Stimulated activated CD8-positive, alpha-beta memory T cell treated with anti-CD3 and anti-CD28 coated beads, Interleukin-4, amount 100 ng/mL, for 1 hour (primary cell): Measurements from ENCODE around the gene RTN4RL1.

ENCODE experiments used
- DNase-seq, 2 donors: peaks; one replicate each; pipeline ENCODE4 v3.0.0-alpha.2; 2020; ENCODE audit warnings: low read depth in 2 of 2, low spot score in 1 of 2

RTN4RL1 gene

DNA sequence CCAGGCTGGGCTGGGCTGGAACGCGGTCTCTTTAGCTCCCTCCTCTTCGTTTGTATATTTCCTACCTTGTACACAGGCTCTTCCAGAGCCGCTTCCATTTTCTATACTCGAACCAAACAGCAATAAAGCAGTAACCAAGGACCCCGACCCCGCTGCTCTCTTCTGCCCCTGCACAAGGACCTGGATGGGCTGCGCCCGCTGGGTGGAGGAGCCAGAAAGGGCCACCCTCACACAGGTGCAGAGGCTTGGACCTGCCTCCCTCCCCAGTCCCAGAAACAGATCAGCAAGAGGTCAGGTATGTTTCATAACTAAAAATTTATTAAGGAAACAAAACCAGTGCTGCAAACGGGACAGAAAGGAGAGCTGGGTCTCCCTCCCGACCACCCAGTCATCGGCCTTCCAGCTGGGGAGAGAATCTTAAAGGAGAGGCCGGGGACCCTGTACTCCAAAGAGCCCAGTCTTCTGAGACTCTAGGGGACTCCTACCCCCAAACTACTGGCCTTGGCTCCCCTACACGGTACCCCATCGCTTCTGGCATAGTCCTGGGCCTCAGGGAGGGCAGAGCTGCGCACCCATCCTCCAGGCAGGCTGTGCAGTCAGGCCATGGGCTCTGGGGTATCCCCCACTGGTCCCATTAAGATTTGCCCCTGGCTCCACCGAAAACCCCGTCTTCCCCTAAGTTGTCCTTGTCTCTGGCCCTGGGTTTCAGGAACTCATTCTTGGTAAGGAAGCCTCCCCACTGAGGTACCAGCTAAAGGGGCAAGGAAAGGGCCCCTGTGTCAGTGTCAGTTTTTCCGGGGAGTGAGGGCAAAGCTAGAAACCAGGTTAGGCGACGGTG is 34.6 kb upstream of the RTN4RL1 start:
- DNase-seq = no peak

GRCh38 chr17:2058586-2059546 is 33.7 kb upstream of the RTN4RL1 start:
- DNase-seq = peak in 1 of 2 donors; percentile 17

DNA sequence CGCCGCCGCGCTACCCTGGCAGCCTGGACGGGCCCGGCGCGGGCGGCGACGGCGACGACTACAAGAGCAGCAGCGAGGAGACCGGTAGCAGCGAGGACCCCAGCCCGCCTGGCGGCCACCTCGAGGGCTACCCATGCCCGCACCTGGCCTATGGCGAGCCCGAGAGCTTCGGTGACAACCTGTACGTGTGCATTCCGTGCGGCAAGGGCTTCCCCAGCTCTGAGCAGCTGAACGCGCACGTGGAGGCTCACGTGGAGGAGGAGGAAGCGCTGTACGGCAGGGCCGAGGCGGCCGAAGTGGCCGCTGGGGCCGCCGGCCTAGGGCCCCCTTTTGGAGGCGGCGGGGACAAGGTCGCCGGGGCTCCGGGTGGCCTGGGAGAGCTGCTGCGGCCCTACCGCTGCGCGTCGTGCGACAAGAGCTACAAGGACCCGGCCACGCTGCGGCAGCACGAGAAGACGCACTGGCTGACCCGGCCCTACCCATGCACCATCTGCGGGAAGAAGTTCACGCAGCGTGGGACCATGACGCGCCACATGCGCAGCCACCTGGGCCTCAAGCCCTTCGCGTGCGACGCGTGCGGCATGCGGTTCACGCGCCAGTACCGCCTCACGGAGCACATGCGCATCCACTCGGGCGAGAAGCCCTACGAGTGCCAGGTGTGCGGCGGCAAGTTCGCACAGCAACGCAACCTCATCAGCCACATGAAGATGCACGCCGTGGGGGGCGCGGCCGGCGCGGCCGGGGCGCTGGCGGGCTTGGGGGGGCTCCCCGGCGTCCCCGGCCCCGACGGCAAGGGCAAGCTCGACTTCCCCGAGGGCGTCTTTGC is 32.8 kb upstream of the RTN4RL1 start:
- no peak for DNase-seq

- no peak for DNase-seq
Measured at GRCh38 chr17:2057175-2057759, 32.1 kb upstream of the RTN4RL1 start.

DNA sequence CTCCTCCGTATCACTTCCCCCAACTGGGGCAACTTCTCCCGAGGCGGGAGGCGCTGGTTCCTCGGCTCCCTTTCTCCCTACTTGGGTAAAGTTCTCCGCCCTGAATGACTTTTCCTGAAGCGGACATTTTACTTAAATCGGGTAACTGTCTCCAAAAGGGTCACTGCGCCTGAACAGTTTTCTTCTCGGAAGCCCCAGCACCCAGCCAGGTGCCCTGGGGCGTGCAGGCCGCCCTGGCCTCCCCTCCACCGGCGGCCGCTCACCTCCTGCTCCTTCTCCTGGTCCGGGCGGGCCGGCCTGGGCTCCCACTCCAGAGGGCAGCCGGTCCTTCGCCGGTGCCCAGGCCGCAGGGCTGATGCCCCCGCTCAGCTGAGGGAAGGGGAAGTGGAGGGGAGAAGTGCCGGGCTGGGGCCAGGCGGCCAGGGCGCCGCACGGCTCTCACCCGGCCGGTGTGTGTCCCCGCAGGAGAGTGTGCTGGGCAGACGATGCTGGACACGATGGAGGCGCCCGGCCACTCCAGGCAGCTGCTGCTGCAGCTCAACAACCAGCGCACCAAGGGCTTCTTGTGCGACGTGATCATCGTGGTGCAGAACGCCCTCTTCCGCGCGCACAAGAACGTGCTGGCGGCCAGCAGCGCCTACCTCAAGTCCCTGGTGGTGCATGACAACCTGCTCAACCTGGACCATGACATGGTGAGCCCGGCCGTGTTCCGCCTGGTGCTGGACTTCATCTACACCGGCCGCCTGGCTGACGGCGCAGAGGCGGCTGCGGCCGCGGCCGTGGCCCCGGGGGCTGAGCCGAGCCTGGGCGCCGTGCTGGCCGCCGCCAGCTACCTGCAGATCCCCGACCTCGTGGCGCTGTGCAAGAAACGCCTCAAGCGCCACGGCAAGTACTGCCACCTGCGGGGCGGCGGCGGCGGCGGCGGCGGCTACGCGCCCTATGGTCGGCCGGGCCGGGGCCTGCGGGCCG is 31.4 kb upstream of the RTN4RL1 start:
- DNase-seq = no peak

DNA sequence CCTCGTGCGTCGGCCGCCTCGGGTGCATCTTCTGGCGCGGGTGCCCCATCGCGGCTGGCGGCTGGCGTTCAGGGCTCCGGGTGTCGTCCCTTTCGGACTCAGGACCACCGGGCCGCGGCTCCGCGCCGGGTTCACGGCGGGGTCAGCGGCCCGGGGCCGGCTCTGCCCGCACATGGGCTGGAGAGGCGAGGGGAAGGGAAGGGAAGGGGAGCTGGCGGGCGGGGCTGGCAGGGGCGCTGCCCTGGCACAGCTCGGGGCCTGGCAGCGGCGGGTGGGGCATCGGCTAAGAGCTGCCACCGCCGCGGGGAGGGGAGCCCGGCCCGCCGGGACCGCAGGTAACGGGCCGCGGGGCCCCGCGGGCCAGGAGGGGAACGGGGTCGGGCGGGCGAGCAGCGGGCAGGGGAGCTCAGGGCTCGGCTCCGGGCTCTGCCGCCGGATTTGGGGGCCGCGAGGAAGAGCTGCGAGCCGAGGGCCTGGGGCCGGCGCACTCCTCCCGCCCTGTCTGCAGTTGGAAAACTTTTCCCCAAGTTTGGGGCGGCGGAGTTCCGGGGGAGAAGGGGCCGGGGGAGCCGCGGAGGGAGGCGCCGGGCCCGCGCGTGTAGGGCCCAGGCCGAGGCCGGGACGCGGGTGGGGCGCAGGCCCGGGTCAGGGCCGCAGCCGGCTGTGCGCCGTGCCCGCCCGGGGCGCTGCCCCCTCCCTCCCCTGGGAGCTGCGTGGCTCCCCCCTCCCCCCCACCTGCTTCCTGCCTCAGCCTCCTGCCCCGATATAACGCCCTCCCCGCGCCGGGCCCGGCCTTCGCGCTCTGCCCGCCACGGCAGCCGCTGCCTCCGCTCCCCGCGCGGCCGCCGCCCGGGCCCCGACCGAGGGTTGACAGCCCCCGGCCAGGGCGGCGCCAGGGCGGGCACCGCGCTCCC is 30.4 kb upstream of the RTN4RL1 start:
- no peak for DNase-seq

GRCh38 chr17:2054512-2055291 is 29.6 kb upstream of the RTN4RL1 start, which contains the start of gene HIC1:
Gene HIC1, plus strand, starts transcription at chr17:2055103. Its CDS starts 1,588 bp downstream, at chr17:2056691.
- peak in 1 of 2 donors; percentile 58 for DNase-seq

DNA sequence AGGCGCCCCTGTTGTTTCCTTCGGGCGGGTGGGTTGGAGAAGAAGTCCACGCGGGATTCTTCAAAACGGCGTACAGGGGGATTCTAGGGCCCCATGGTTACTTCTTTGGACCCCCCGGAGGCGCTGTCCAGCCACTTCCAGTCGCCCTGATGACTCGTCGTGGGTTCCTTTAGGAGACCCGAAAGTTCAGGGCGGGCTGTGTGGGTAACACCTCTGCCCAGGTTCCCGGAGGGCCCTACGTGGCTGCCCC is 29.1 kb upstream of the RTN4RL1 start:
- DNase-seq = no peak

GRCh38 chr17:2053380-2054261 is 28.5 kb upstream of the RTN4RL1 start:
- DNase-seq = peak in 1 of 2 donors; percentile 58

GRCh38 chr17:2051933-2052559 is 26.9 kb upstream of the RTN4RL1 start:
- DNase-seq = no peak

DNA sequence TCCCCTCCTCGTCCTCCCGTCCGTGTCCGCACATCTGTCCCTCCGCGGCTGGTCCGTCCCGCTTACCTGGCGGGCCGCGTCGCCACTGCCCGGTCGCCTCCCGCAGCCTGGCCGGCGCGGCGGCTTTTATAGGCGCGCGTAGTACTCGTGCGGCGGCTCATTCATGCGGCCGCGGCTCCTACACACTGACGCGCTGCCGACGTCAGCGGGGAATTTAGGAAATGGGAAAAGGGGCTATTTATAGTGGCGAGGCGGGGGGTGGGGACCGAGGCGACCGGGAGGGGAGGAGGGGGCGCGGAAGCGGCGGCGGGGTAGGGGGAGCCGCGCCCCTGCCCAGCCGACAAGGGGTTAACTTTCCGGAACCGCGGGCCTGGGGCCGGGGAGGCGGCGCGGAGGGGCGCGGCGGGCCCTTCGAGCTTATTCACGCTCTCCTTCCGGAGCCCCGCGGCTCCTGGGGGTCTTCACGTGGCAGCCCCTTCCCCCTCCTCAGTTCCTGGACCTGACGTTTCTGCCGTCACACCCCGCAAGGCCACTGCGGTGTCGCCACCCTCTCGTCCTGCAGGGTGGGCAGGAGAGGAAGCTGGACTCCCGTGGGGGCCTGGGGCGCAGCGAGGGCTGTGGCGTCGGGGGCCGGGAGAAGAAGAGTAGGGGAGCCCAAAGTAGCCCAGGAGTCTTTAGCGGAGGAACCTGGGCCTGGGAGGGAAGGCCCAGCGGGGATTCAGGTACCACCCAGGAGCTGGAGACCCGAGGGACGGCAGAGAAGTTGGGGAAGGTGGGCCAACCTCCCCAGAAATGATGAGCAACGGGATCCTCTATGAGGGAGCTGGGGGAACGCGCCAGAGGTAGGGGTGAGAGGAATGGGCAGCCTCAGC is 26.2 kb upstream of the RTN4RL1 start:
- no peak for DNase-seq

DNA sequence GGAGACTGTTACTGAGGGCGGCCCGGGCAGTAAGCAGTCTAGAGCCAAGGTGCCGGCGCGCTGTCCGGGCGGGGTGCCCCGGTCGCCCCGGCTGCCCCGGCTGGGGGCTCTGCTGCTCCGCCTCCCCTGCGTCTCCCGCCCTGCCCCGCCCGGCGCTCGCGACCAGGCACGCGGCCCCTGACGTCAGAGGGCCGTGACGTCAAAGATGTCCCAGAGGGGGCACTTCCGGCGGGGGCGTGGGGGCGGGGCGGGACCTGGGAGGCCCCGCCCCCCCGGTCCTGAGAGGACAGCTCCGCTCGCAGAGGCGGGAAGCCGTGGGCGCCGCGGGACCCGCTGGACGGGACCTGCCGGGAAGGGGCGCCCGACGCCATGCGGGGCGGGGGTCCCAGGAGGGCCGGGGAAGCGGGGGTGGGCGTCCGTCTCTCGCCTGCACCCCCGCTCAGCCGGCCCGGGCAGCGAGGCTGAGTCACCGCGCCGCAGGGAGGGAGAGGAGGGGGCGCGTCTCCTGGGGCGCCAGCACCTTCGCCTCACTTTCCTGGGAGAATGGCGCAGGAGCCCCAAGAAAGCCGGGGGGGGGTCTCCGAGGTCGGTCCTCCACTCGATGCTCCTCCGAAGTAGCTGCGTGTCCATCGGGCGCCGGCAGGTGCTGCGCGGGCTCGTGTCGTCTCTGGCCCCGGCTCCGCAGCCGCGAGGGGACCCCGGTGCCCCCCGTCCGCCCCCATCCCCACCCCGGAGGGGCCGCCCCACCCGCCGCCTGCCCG is 25.3 kb upstream of the RTN4RL1 start:
- DNase-seq = peak in 1 of 2 donors; percentile 41

DNA sequence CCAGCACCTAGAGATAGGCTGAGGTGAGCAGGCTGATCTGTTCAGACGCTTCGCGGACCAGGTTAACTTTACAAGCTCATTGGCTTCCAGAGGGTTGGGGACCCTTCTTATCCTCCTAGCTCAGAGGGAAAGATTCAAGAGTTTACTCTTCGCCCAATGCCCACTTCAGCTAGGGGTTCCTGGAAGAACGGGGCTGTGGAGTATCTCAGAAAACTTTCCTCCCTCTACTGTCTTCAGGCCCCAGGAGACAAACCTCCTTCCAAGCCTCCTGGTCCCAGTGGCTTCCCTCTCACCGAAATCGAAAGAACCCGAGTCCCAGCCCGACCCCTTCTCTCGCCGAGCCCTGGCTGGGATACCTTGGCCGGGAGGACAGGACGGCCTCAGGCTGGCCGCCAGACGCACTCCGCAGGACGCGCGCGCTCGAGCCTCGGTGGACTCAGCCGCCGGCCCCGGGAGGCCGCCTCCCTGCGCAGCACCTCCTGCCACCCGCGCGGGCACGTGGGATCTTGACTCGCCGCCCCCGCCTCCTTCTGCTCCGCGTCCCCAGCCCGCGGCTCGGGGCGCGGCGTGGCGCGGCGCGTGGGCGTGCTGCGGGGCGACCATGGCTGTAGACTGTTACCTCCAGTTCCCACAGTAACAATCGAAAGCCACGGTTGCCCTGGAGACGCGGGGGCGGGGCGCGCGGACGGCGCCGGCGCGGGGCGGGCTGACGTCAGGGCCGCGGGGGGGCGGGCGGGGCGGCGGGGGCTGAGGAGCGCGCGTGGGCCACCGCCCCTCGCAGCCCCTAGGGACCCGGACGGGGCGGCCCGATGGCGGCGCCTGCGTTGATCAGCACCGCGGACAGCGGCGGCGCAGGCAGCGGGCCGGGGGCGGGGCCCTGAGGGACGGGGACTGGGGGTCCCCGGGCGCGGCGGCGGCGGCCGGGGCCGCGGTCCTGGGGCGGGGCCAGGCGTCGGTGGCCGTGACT is 24.5 kb upstream of the RTN4RL1 start:
- peak; percentile 86 to 90 for DNase-seq

GRCh38 chr17:2048805-2049204 is 23.7 kb upstream of the RTN4RL1 start:
- DNase-seq = no peak
